ENCODE measurements around the gene FUCA2.

Gene FUCA2

GRCh38 chr6:143527677-143528076 is 16.2 kb upstream of the FUCA2 start:
- H3K4me3 ChIP-seq (ENCODE audit: low read length), result no peak overlapping the region
- no peak for TF ChIP-seq CTCF (IDR thresholded peaks at IDR 0.05; ENCODE audit: insufficient read depth, low read depth, low read length, missing control alignments)

GRCh38 chr6:143525356-143525755 is 13.8 kb upstream of the FUCA2 start:
- no peak for TF ChIP-seq CTCF (IDR thresholded peaks at IDR 0.05; ENCODE audit: insufficient read depth, low read depth, low read length, missing control alignments)
- DNase-seq (ENCODE audit: low read depth), result no peak
- no peak overlapping the region for H3K4me3 ChIP-seq (ENCODE audit: low read length)

More at GRCh38 chr6:143527677-143528076, 16.2 kb upstream of the FUCA2 start:
- no peak for DNase-seq (ENCODE audit: low read depth)

GRCh38 chr6:143522039-143522600 is 10.6 kb upstream of the FUCA2 start:
- H3K4me3 ChIP-seq (ENCODE audit: low read length), result no peak overlapping the region
- DNase-seq (ENCODE audit: low read depth), result no peak
- no peak for TF ChIP-seq CTCF (IDR thresholded peaks at IDR 0.05; ENCODE audit: insufficient read depth, low read depth, low read length, missing control alignments)

- no peak for DNase-seq (ENCODE audit: low read depth)
- no peak for TF ChIP-seq CTCF (IDR thresholded peaks at IDR 0.05; ENCODE audit: insufficient read depth, low read depth, low read length, missing control alignments)
- H3K4me3 ChIP-seq (ENCODE audit: low read length), result no peak overlapping the region
These were observed 5.9 kb upstream of the FUCA2 start for GRCh38 chr6:143517447-143517773.

GRCh38 chr6:143516690-143517446 is 5.3 kb upstream of the FUCA2 start:
- DNase-seq (ENCODE audit: low read depth), result no peak
- no peak for TF ChIP-seq CTCF (IDR thresholded peaks at IDR 0.05; ENCODE audit: insufficient read depth, low read depth, low read length, missing control alignments)
- H3K4me3 ChIP-seq (ENCODE audit: low read length), result no peak overlapping the region

GRCh38 chr6:143515766-143516355 is 4.3 kb upstream of the FUCA2 start:
- no peak for TF ChIP-seq CTCF (IDR thresholded peaks at IDR 0.05; ENCODE audit: insufficient read depth, low read depth, low read length, missing control alignments)
- no peak for DNase-seq (ENCODE audit: low read depth)

More at GRCh38 chr6:143515766-143516355, 4.3 kb upstream of the FUCA2 start:
- H3K4me3 ChIP-seq (ENCODE audit: low read length), result no peak overlapping the region

Data from epithelial cell of esophagus (primary cell).